ENCODE measurements around the gene SPSB2. TPM values are rescaled to one million over a fixed set of nuclear protein-coding genes. Genes with fewer than 3 reads are reported as not detected.
A peak's percentile ranks its signal among the peaks of the same experiment; 100 is the strongest.
"Not testable (repeated sequence)": the region's sequence is repeated elsewhere in the genome, so short reads cannot be mapped to it uniquely, and the experiment has no call there.

SPSB2 gene
- total and polyA plus RNA-seq, 7 donors, result 4.6 to 17.4 (median 10.5) TPM

GRCh38 chr12:6899427-6899826 lies 26.3 kb upstream of the SPSB2 start:
- intact Hi-C loops (cut with DNase I), result no loop called here
- no peak for TF ChIP-seq POLR2AphosphoS5 (IDR thresholded peaks at IDR 0.05)
- TF ChIP-seq POLR2A (IDR thresholded peaks at IDR 0.05), result no peak
- no peak for TF ChIP-seq EP300 (IDR thresholded peaks at IDR 0.05)
- TF ChIP-seq, protein P1, sequence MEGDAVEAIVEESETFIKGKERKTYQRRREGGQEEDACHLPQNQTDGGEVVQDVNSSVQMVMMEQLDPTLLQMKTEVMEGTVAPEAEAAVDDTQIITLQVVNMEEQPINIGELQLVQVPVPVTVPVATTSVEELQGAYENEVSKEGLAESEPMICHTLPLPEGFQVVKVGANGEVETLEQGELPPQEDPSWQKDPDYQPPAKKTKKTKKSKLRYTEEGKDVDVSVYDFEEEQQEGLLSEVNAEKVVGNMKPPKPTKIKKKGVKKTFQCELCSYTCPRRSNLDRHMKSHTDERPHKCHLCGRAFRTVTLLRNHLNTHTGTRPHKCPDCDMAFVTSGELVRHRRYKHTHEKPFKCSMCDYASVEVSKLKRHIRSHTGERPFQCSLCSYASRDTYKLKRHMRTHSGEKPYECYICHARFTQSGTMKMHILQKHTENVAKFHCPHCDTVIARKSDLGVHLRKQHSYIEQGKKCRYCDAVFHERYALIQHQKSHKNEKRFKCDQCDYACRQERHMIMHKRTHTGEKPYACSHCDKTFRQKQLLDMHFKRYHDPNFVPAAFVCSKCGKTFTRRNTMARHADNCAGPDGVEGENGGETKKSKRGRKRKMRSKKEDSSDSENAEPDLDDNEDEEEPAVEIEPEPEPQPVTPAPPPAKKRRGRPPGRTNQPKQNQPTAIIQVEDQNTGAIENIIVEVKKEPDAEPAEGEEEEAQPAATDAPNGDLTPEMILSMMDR (IDR thresholded peaks at IDR 0.05), result no peak
- Histone ChIP-seq H3K4me3 (no peak overlapping the region), H3K9me3 (no peaks in the 10 kb centered on the region), H3K27me3 (no peaks in the 10 kb centered on the region), H3K36me3 (no peaks in the 10 kb centered on the region), H3K27ac (no peak overlapping the region), H3K4me1 (peaks cover 0 to 5% (median 4%) of the 10 kb centered on the region in 4 donors)
- 43 to 75% methylated on average over 5 of the region's 5 CpGs for WGBS, 2 donors
- DNase-seq, result no peak

DNA sequence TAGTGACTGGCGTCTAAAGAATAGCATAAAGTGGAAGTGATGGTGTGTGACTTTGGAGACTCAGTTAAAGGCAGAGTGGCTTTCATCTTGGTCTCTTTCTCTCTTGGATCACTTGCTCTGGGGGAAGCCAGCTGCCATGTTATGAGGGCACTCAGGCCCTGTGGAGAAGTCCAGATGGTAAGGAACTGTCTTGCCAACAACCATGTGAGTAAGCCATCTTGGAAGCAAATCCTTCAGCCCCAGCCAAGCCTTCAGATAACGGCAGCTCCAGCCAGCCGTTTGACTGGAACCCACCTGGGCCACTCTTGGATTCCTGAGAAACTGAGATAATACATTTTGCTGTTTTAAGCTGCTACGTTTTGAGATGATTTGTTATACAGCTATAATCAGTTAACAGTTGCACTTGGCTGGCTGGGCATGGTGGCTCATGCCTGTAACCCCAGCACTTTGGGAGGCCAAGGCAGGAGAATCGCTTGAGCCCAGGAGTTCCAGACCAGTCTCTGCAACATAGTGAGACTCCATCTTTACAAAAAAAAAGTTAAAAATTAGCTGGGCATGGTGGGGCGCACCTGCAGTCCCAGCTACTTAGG lies 23.8 kb upstream of the SPSB2 start:
- no peaks in the 10 kb centered on the region for H3K9me3 ChIP-seq
- WGBS, 2 donors, result 86 to 92% methylated on average over 6 of the region's 6 CpGs
- TF ChIP-seq, protein P1 (IDR thresholded peaks at IDR 0.05), result no peak
- TF ChIP-seq POLR2A (IDR thresholded peaks at IDR 0.05) (no peak), POLR2AphosphoS5 (IDR thresholded peaks at IDR 0.05) (no peak), EP300 (IDR thresholded peaks at IDR 0.05) (no peak)

GRCh38 chr12:6894321-6894720 lies 21.2 kb upstream of the SPSB2 start:
- Histone ChIP-seq H3K27me3 (no peaks in the 10 kb centered on the region), H3K36me3 (no peaks in the 10 kb centered on the region), H3K4me3 (no peak overlapping the region), H3K27ac (no peak overlapping the region), H3K4me1 (peaks cover 0 to 13% (median 6%) of the 10 kb centered on the region in 4 donors), H3K9me3 (no peaks in the 10 kb centered on the region)
- no peak for DNase-seq
- intact Hi-C loops (cut with DNase I), result no loop called here
- TF ChIP-seq, protein P1 (IDR thresholded peaks at IDR 0.05), result no peak
- TF ChIP-seq POLR2A (IDR thresholded peaks at IDR 0.05) (no peak), EP300 (IDR thresholded peaks at IDR 0.05) (no peak)
- WGBS, 2 donors, result 83 to 88% methylated on average over 3 of the region's 3 CpGs

More for the DNA sequence above, 23.8 kb upstream of the SPSB2 start:
- no peaks in the 10 kb centered on the region for H3K27me3 ChIP-seq
- no peak overlapping the region for H3K4me3 ChIP-seq
- intact Hi-C loops (cut with DNase I), result no loop called here
- H3K27ac ChIP-seq, result no peak overlapping the region
- no peaks in the 10 kb centered on the region for H3K36me3 ChIP-seq
- H3K4me1 ChIP-seq, result peaks cover 0 to 2% (median 0%) of the 10 kb centered on the region in 4 donors
- no peak for DNase-seq

- H3K4me3 ChIP-seq; H3K36me3 ChIP-seq; DNase-seq; H3K9me3 ChIP-seq; H3K27me3 ChIP-seq; intact Hi-C loops (cut with DNase I); H3K27ac ChIP-seq: not testable (repeated sequence)
- 93 to 96% methylated on average over 3 of the region's 3 CpGs for WGBS, 2 donors
- peaks cover 0 to 13% (median 6%) of the 10 kb centered on the region in 4 donors for H3K4me1 ChIP-seq
These were observed 19.6 kb upstream of the SPSB2 start for GRCh38 chr12:6892683-6893082.

DNA sequence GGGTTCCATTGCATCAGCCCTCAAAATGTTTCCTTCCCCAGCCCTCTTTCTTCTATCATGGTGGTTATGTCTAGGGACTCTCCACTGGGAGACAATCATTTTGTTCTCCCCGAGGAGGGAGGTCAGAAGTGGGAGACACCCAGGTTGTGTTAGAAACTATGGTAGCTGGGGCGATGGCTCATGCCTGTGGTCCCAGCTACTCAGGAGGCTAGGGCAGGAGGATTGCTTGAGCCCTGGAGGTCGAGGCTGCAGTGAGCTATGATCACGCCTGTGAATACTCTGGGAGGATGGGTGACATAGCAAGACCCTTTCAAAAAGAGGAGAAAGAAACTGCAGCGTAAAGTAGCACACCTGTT lies 18.5 kb upstream of the SPSB2 start:
- no peaks in the 10 kb centered on the region for H3K36me3 ChIP-seq
- H3K4me1 ChIP-seq, result peaks cover 0 to 13% (median 6%) of the 10 kb centered on the region in 4 donors
- no peaks in the 10 kb centered on the region for H3K27me3 ChIP-seq
- WGBS, 2 donors, result 78 to 86% methylated on average over 5 of the region's 5 CpGs
- H3K4me3 ChIP-seq, result peak overlapping the region; percentile 42 to 55 (median 48)
- H3K27ac ChIP-seq, result peak overlapping the region; percentile 88 to 94 (median 90)
- intact Hi-C loops (cut with DNase I), result loop anchor here (1.0 kb wide), 2 partner anchors 18 to 22 kb away; partner anchors contain the start of gene SPSB2
- DNase-seq, result no peak
- TF ChIP-seq POLR2A (IDR thresholded peaks at IDR 0.05) (no peak), POLR2AphosphoS5 (IDR thresholded peaks at IDR 0.05) (no peak)
- H3K9me3 ChIP-seq, result no peaks in the 10 kb centered on the region
